ENCODE results near the gene NAALADL2.

Gene NAALADL2

DNA sequence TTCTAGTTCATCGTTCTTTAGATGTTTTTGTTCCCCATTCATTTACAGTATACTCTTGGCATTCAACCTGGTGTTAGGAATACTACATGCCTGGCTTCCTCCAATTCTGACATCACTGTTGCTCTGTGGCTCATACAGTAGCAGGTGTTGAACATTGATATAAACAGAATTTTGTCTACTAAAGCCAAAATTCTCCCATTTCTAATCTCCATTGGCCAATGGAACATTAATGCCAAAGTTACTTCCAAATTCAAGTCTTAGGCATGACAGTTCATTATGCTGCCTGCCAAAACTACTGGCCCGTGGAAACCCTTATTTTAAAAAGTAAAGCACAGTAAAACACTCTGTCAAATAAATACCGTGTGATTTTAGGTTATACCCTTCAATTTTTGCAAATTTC lies 368.0 kb downstream of the NAALADL2 start:
- TF ChIP-seq, protein P1, sequence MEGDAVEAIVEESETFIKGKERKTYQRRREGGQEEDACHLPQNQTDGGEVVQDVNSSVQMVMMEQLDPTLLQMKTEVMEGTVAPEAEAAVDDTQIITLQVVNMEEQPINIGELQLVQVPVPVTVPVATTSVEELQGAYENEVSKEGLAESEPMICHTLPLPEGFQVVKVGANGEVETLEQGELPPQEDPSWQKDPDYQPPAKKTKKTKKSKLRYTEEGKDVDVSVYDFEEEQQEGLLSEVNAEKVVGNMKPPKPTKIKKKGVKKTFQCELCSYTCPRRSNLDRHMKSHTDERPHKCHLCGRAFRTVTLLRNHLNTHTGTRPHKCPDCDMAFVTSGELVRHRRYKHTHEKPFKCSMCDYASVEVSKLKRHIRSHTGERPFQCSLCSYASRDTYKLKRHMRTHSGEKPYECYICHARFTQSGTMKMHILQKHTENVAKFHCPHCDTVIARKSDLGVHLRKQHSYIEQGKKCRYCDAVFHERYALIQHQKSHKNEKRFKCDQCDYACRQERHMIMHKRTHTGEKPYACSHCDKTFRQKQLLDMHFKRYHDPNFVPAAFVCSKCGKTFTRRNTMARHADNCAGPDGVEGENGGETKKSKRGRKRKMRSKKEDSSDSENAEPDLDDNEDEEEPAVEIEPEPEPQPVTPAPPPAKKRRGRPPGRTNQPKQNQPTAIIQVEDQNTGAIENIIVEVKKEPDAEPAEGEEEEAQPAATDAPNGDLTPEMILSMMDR (IDR thresholded peaks at IDR 0.05; ENCODE audit: insufficient read depth, low read length, poor library complexity, severe bottlenecking), result no peak
- TF ChIP-seq EZH2phosphoT487 (conservative IDR thresholded peaks at IDR 0.05; ENCODE audit: low read length), result no peak
- Histone ChIP-seq H3K79me2 (ENCODE audit: insufficient read depth, low read length) (no peaks in the 10 kb centered on the region), H3K27me3 (ENCODE audit: low read length) (no peaks in the 10 kb centered on the region), H3F3A (ENCODE audit: insufficient read depth) (no peaks in the 10 kb centered on the region), H3K4me2 (ENCODE audit: low read depth, low read length, poor library complexity, severe bottlenecking) (no peak overlapping the region), H3K4me3 (ENCODE audit: insufficient read depth, low read length, poor library complexity, severe bottlenecking) (no peak overlapping the region), H3K27ac (ENCODE audit: low read depth, low read length) (no peak overlapping the region), H2AFZ (ENCODE audit: low read depth, low read length, severe bottlenecking) (no peak overlapping the region), H3K36me3 (ENCODE audit: low read length) (no peaks in the 10 kb centered on the region), H3K9me2 (replicated peaks; ENCODE audit: insufficient read depth, low read length) (no peaks in the 10 kb centered on the region), H3K9me3 (ENCODE audit: insufficient read depth, low read length) (no peaks in the 10 kb centered on the region), H4K20me1 (ENCODE audit: low read depth, low read length) (no peaks in the 10 kb centered on the region), H3K9ac (ENCODE audit: low read length) (no peak overlapping the region)

DNA sequence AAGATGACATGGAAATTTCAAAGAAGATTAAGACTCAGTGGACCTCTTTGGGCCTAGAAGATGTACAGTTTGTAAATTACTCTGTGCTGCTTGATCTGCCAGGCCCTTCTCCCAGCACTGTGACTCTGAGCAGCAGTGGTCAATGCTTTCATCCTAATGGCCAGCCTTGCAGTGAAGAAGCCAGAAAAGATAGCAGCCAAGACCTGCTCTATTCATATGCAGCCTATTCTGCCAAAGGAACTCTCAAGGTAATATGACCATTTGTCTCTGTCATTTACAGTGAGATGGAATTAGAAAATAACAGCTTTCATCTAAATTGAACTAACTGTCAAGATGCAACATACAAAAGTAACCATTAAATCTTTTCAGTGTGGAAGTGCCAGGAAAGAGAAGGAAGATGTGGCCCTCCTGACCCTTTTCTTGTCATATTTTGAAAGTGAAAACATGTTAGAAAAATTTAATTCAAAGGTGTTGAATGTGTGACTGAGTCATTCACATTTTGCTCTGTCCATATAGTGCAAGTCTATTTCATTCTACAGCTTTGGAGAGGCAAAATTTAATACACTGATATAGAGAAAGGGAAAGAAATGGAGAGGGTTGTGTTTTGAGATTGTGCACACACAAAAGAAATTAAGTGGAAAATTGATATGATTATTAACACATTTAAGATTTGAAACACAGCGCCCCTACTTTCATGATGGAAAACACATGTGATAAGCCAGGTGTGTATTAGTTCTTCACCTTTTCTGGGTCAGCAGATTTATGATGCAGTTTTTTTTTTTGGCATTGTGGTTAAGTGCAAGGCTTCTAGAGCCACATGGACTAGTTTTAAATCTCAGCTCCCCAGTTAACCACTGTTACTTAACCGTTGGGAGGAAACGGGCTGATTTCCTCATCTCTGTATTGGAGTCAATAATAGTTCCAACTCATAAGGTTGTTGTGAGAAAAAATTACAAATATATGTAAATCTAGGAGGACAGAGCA lies 375.1 kb downstream of the NAALADL2 start:
- no peaks in the 10 kb centered on the region for H3K27me3 ChIP-seq (ENCODE audit: low read length)
- H3K9me3 ChIP-seq (ENCODE audit: insufficient read depth, low read length), result no peaks in the 10 kb centered on the region
- H2AFZ ChIP-seq (ENCODE audit: low read depth, low read length, severe bottlenecking), result no peak overlapping the region
- no peak overlapping the region for H3K4me3 ChIP-seq (ENCODE audit: insufficient read depth, low read length, poor library complexity, severe bottlenecking)
- H4K20me1 ChIP-seq (ENCODE audit: low read depth, low read length), result no peaks in the 10 kb centered on the region
- H3K4me2 ChIP-seq (ENCODE audit: low read depth, low read length, poor library complexity, severe bottlenecking), result no peak overlapping the region
- TF ChIP-seq, protein P1 (IDR thresholded peaks at IDR 0.05; ENCODE audit: insufficient read depth, low read length, poor library complexity, severe bottlenecking), result no peak
- no peak for TF ChIP-seq EZH2phosphoT487 (conservative IDR thresholded peaks at IDR 0.05; ENCODE audit: low read length)
- H3K27ac ChIP-seq (ENCODE audit: low read depth, low read length), result no peak overlapping the region
- H3K9me2 ChIP-seq (replicated peaks; ENCODE audit: insufficient read depth, low read length), result no peaks in the 10 kb centered on the region
- no peaks in the 10 kb centered on the region for H3K36me3 ChIP-seq (ENCODE audit: low read length)
- H3F3A ChIP-seq (ENCODE audit: insufficient read depth), result no peaks in the 10 kb centered on the region
- no peaks in the 10 kb centered on the region for H3K79me2 ChIP-seq (ENCODE audit: insufficient read depth, low read length)
- H3K9ac ChIP-seq (ENCODE audit: low read length), result no peak overlapping the region

DNA sequence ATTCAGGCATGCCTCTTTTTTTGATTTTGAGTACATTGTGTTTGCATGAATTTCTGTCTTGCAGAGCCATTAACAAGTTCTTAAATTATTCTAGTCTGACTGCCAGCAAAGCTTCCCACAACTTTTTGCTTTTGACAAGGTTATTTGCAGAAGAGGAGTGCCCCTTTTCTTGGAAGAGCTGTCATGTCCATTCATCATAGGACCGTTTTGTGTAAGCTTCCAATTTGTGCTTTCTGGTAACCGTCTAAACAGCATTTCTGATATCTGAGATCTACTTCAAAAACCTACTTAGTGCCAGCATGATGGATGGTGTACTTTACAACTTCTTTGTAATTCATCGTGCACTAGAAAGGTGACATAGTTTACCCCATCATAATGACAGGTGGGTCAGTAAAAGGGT lies 379.7 kb downstream of the NAALADL2 start:
- Histone ChIP-seq H3K4me2 (ENCODE audit: low read depth, low read length, poor library complexity, severe bottlenecking) (no peak overlapping the region), H3K9me2 (replicated peaks; ENCODE audit: insufficient read depth, low read length) (no peaks in the 10 kb centered on the region), H3K79me2 (ENCODE audit: insufficient read depth, low read length) (no peaks in the 10 kb centered on the region), H2AFZ (ENCODE audit: low read depth, low read length, severe bottlenecking) (no peak overlapping the region), H3K4me3 (ENCODE audit: insufficient read depth, low read length, poor library complexity, severe bottlenecking) (no peak overlapping the region), H3F3A (ENCODE audit: insufficient read depth) (no peaks in the 10 kb centered on the region), H3K9ac (ENCODE audit: low read length) (no peak overlapping the region), H3K27me3 (ENCODE audit: low read length) (no peaks in the 10 kb centered on the region), H4K20me1 (ENCODE audit: low read depth, low read length) (no peaks in the 10 kb centered on the region), H3K9me3 (ENCODE audit: insufficient read depth, low read length) (no peaks in the 10 kb centered on the region), H3K36me3 (ENCODE audit: low read length) (no peaks in the 10 kb centered on the region), H3K27ac (ENCODE audit: low read depth, low read length) (no peak overlapping the region)
- TF ChIP-seq, protein P1 (IDR thresholded peaks at IDR 0.05; ENCODE audit: insufficient read depth, low read length, poor library complexity, severe bottlenecking), result no peak
- TF ChIP-seq EZH2phosphoT487 (conservative IDR thresholded peaks at IDR 0.05; ENCODE audit: low read length), result no peak
